ELF-1 (cell line): ENCODE data around the gene GPR12.
A peak's percentile ranks its signal among the peaks of the same experiment; 100 is the strongest.
"Not testable (repeated sequence)": the region's sequence is repeated elsewhere in the genome, so short reads cannot be mapped to it uniquely, and the experiment has no call there.

ENCODE experiments used
- DNase-seq: peaks from one replicate; pipeline ENCODE4 v3.0.0-alpha.2; 2016; ENCODE audit warnings: low read depth, low spot score

The GPR12 gene

DNA sequence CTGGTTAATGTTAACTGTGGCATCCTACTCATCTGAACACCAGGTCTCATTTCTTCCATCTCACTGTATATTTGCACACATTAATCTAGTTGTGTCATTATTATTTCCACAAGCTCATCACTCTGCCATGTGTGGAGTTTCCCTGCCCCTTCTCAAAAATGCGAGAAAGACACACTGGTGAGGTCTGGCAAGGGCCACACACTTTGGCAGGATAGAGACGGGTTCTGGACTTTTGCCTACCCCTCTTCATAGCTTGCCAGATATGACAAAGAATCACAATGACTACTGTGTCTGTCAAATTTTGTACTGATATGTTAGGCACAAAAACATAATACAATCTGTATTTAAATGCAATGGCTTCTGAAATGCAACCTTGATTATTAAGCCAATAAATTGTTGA is 12.9 kb downstream of the GPR12 start:
- DNase-seq = no peak

DNA sequence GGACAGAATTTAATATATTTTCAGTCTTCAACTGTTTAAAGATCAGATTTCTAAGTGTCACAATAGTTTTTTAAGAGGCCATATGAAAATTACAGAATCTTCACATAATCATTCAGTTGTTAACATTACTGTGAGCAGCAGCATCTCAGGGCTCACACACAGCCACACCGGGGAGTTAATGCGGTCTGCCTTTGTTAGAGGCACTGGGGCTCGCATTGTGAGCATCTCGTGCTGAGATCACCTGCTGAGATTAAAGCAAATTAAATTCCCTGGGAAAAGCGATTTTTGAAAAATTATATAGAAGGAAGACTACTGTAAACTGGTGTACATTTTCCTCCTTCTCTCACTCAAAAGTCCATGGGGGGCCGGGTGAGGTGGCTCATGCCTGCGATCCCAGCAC is 16.6 kb downstream of the GPR12 start:
- DNase-seq = no peak

DNA sequence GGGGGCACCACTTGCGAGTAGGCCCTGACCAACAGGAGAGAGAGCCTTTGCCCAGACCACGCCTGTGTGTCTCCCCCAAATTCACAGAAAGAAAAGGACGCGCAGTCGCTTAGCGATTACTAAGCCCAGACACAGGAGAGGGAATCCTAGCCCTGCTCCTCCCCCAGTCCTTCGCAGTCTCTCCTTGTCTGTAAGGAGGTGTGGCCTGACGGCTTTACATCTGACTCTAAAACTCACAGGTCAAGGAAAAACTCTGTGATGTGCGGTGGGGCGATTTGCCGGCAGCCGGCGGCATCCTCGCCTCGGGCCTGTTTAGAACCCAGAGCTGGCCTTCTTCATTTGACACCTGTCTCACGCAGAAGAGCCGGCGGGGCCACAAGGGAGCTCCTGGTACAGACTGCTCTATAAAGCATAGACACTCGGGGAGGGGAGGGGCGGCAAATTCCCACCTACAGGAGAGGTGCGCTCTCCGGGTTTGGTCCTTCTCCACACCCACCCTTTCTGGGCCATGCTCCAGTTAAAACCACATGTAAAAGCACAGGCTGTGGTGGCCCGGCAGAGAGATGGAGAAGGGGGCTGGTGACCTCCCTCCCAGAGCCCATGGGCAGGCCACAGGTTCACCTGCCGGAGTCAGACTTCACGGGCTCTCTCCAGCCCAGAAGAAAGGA is 17.8 kb downstream of the GPR12 start:
- DNase-seq = peak; percentile 84

DNA sequence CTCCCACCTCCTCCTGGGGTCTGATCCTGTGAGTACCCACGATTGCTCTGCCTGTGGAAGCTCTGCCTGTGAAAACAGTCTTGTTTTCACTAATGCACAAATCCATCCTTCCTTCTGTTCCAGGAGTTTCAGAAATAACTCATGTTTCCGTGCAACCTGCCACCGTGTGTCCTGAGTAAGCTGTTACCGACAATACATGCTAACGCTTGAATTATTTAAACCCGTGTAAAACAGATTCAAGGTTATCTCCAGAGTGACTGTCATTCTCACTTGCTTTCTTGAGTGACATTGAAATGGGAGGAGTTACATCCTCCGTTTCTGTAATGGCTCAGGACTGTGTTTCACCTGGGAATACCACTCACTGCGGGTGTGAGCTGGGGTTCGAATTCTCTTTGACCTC is 24.9 kb downstream of the GPR12 start:
- no peak for DNase-seq

DNA sequence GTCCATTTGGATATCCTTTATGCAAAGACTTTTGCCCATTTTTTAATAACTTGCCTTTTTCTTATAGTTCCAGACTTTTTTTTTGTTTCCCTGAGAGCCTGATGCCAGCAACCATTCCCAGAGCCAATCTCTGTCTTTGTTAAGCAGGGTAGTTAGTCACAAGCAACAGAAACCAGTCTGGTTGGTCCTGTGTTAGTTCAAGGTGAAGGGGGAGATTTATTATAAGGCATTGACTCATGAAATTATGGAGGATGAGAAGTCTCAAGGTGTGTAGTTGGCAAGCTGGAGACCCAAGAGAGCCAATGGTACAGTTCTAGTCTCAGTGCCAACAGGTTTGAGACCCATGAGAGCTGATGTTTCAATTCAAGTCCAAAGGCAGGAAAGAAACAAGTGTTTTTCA is 33.0 kb downstream of the GPR12 start:
- no peak for DNase-seq

DNA sequence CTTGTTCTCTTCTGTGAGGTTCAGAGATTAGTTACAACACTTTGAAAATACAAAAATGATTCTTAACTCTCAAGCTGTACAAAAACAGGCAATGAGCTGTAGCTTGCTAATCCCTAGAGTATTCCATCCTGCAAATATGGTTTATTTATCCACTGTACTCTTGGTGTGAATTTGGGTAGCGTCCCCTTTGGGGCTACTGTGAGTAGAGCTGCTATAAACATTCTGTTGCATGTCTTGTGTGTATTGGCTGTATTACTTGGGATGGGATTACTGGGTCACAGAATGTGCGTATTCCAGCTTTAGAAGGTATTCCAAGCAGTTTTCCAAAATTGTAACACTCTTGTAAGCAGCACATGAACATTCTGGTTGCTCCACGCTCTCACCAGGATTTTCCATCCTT is 33.5 kb downstream of the GPR12 start:
- no peak for DNase-seq

- DNase-seq = no peak
Observed at GRCh38 chr13:26726684-26727083, 33.9 kb downstream of the GPR12 start.

DNA sequence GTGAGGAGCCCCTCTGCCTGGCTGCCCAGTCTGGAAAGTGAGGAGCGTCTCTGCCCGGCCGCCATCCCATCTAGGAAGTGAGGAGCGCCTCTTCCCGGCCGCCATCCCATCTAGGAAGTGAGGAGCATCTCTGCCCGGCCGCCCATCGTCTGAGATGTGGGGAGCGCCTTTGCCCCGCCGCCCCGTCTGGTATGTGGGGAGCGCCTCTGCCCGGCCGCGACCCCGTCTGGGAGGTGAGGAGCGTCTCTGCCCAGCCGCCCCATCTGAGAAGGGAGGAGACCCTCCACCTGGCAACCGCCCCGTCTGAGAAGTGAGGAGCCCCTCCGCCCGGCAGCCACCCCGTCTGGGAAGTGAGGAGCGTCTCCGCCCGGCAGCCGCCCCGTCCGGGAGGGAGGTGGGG is 37.0 kb downstream of the GPR12 start:
- not testable (repeated sequence) for DNase-seq

DNA sequence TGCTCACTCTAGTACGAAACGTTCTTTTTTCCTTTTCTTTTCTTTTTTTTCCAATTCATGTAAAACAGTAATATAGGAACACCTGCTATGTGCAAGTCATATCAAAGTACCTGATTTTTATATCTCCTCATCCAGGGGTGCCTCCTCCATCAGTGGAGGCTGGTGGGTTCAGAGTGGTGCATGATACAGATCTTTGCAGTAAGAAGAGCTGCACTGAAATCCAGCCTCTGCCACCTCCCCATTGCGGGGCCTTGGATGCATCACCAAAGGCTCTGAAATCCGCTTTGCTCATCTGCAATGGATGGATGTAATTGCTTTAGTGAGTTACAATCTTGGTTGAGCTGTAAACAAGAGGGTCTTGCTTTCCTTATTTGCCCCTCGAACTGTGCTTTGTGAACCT is 38.3 kb downstream of the GPR12 start:
- no peak for DNase-seq

GRCh38 chr13:26721251-26722121 is 39.1 kb downstream of the GPR12 start:
- DNase-seq = peak; percentile 9

GRCh38 chr13:26719356-26719945 is 41.1 kb downstream of the GPR12 start:
- no peak for DNase-seq

DNA sequence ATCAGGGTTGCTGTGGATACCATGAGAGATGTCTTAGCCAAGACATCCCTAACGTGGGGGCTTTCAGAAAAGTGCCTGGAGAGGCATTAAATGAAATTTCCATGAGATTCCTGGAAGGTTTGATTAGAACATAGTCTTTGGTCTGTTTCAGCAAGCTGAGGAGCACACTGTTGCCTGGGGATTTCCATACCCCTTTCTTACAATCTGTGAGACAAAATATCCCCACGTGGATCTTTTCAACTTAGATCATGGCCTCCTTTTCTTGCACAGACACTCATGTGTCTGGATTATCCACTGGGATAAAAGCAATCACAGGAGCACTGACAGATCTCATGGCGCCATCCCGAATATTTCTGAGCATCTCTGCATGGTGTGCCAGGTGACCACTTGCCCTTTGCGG is 41.7 kb downstream of the GPR12 start:
- no peak for DNase-seq

- DNase-seq = no peak
Observed at GRCh38 chr13:26718146-26718545, 42.4 kb downstream of the GPR12 start.

DNA sequence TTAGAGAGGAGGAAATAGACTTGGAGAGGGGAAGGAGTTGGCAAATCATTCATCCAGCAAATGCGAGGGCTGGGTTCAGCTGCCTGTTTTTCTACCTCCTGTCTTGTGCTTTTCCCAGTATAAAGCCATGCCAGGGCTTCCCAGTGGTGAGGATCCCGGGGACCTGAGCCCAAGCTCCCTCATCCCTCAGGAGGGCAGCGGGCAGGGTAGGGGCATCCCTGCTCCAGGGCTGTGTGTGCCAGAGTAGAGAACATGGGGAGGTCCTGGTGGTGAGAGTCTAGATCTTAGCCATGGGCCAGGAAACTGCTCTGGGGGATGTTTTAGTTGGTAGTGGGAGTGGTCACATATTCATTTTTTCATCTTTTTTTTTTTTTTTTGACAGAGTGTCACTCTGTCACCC is 43.6 kb downstream of the GPR12 start:
- no peak for DNase-seq

- no peak for DNase-seq
Observed at GRCh38 chr13:26713341-26713740, 47.2 kb downstream of the GPR12 start.

DNA sequence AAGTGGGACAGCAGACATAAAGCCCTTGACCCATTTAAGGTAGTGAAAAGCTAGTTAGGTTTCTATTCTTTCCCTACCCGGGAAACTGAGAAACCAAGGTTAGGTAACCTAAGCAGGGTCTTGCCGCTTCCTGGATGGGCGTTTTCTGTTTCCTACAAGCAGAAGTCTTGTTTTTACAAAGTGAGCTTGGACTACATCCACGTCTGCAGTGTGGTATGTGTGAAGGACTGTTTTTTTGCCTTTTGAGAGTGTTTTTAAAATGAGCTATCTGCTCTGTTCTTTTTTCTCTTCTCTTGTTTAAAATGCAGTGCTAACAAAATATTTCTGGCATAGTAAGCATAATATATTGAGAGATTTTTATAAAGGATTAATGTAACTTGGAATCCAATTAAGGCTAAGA is 49.4 kb downstream of the GPR12 start:
- no peak for DNase-seq

- DNase-seq = peak; percentile 72
Observed at GRCh38 chr13:26710166-26710565, 50.4 kb downstream of the GPR12 start.

- DNase-seq = no peak
Observed at GRCh38 chr13:26709461-26709860, 51.1 kb downstream of the GPR12 start.

DNA sequence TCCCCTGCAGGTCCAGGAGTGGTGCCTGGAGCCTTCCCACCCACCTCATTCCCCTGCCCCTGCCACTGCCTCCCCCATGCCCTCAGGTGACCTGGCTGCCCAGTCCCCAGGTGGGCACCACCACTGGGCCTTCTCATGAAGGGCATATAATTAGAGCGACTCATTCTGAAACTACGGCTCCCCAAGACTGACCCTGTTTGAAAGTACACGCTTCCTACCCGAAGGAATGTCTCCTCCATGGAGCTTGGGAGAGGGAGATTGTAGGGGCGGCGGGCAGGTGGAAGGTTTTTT is 52.6 kb downstream of the GPR12 start:
- DNase-seq = no peak

GRCh38 chr13:26707122-26708006 is 53.2 kb downstream of the GPR12 start:
- DNase-seq = peak; percentile 73

DNA sequence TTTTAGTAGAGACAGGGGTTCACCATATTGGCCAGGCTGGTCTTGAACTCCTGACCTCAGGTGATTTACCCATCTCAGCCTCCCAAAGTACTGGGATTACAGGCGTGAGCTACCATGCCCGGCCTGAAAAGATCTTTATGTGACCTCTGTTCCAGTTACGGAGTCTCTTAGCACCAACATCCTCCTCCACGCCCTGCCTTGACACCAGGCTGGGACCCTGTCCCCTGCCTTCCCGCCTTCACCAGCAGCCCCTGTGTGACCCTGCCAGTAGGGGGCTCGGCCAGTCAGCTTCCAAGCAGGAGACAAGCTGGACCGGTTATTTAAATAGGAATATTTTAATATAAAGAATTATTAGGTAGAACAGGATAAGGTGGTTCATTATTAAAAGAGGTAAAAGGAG is 54.2 kb downstream of the GPR12 start:
- no peak for DNase-seq

GRCh38 chr13:26705536-26705935 is 55.0 kb downstream of the GPR12 start:
- DNase-seq = no peak
